Stimulated activated effector memory CD8-positive, alpha-beta T cell treated with anti-CD3 and anti-CD28 coated beads, Interleukin-12 subunit alpha, Interleukin-12 subunit beta, amount 100 ng/mL, for 72 hours (primary cell): ENCODE measurements around the gene FANCC.
"Not testable (repeated sequence)": the region's sequence is repeated elsewhere in the genome, so short reads cannot be mapped to it uniquely, and the experiment has no call there.

Experiments used
- ATAC-seq: fragments of 150-1000 bp; cut with Tn5 transposase; 2 replicates; pipeline ENCODE4 v1.10.0; 2021
- DNase-seq, 2 donors: peaks; one replicate each; pipeline ENCODE4 v3.0.0; 2021 to 2022; ENCODE audit warnings: low spot score in 2 of 2
- H3K27ac Mint-ChIP-seq: one replicate; pipeline ENCODE4 v1.8.0; 2022; ENCODE audit warnings: mild to moderate bottlenecking, mixed read lengths
- H3K36me3 Mint-ChIP-seq: one replicate; pipeline ENCODE4 v1.8.0; 2022; ENCODE audit warnings: mild to moderate bottlenecking, mixed read lengths
- H3K4me1 Mint-ChIP-seq: one replicate; pipeline ENCODE4 v1.8.0; 2022; ENCODE audit warnings: mixed read lengths
- H3K4me3 Mint-ChIP-seq: one replicate; pipeline ENCODE4 v1.8.0; 2022; ENCODE audit warnings: mild to moderate bottlenecking, mixed read lengths
- H3K9me3 Mint-ChIP-seq: one replicate; pipeline ENCODE4 v1.8.0; 2022; ENCODE audit warnings: mixed read lengths

The FANCC gene

GRCh38 chr9:95341293-95341962, 23.9 kb upstream of the FANCC start:
- DNase-seq (no peak), ATAC-seq (no peak)
- H3K4me3 Mint-ChIP-seq: no peak overlapping the region

GRCh38 chr9:95338243-95338642, 20.7 kb upstream of the FANCC start:
- Mint-ChIP-seq H3K4me1 (peaks cover 2% of the 10 kb centered on the region), H3K27ac (no peak overlapping the region), H3K9me3 (no peaks in the 10 kb centered on the region), H3K4me3 (no peak overlapping the region), H3K36me3 (no peaks in the 10 kb centered on the region)
- ATAC-seq: no peak
- no peak for DNase-seq

More at GRCh38 chr9:95341293-95341962, 23.9 kb upstream of the FANCC start:
- H3K36me3 Mint-ChIP-seq: no peaks in the 10 kb centered on the region
- no peak overlapping the region for H3K27ac Mint-ChIP-seq
- peaks cover 10% of the 10 kb centered on the region for H3K4me1 Mint-ChIP-seq
- H3K9me3 Mint-ChIP-seq: no peaks in the 10 kb centered on the region

- no peaks in the 10 kb centered on the region for H3K36me3 Mint-ChIP-seq
- H3K27ac Mint-ChIP-seq: no peak overlapping the region
Observed at GRCh38 chr9:95336281-95336680, 18.8 kb upstream of the FANCC start.

GRCh38 chr9:95333426-95333825, 15.9 kb upstream of the FANCC start:
- Mint-ChIP-seq H3K4me1 (no peaks in the 10 kb centered on the region), H3K4me3 (no peak overlapping the region), H3K9me3 (no peaks in the 10 kb centered on the region), H3K36me3 (no peaks in the 10 kb centered on the region), H3K27ac (no peak overlapping the region)
- ATAC-seq (no peak), DNase-seq (no peak)

More at GRCh38 chr9:95336281-95336680, 18.8 kb upstream of the FANCC start:
- H3K4me1 Mint-ChIP-seq: no peaks in the 10 kb centered on the region
- ATAC-seq (peak; percentile 65), DNase-seq (no peak)
- H3K4me3 Mint-ChIP-seq: no peak overlapping the region
- no peaks in the 10 kb centered on the region for H3K9me3 Mint-ChIP-seq

GRCh38 chr9:95332860-95333259, 15.4 kb upstream of the FANCC start:
- DNase-seq (no peak), ATAC-seq (no peak)
- Mint-ChIP-seq H3K9me3 (no peaks in the 10 kb centered on the region), H3K4me3 (no peak overlapping the region), H3K36me3 (no peaks in the 10 kb centered on the region), H3K27ac (no peak overlapping the region), H3K4me1 (no peaks in the 10 kb centered on the region)

- DNase-seq: no peak
- Mint-ChIP-seq H3K27ac (peak overlapping the region; percentile 56), H3K4me3 (no peak overlapping the region), H3K9me3 (peaks cover 2% of the 10 kb centered on the region), H3K4me1 (no peaks in the 10 kb centered on the region), H3K36me3 (no peaks in the 10 kb centered on the region)
- ATAC-seq: no peak
Observed at GRCh38 chr9:95330720-95331404, 13.4 kb upstream of the FANCC start.

GRCh38 chr9:95329061-95329460, 11.6 kb upstream of the FANCC start:
- H3K36me3 Mint-ChIP-seq, DNase-seq, H3K4me3 Mint-ChIP-seq: not testable (repeated sequence)

GRCh38 chr9:95327239-95327865, 9.8 kb upstream of the FANCC start:
- Mint-ChIP-seq H3K27ac (no peak overlapping the region), H3K4me3 (no peak overlapping the region), H3K36me3 (no peaks in the 10 kb centered on the region), H3K4me1 (no peaks in the 10 kb centered on the region), H3K9me3 (peaks cover 2% of the 10 kb centered on the region)
- ATAC-seq (no peak), DNase-seq (no peak)

More at GRCh38 chr9:95329061-95329460, 11.6 kb upstream of the FANCC start:
- H3K27ac Mint-ChIP-seq, H3K9me3 Mint-ChIP-seq, ATAC-seq, H3K4me1 Mint-ChIP-seq: not testable (repeated sequence)

- ATAC-seq: no peak
- peaks cover 2% of the 10 kb centered on the region for H3K9me3 Mint-ChIP-seq
- DNase-seq: no peak
- H3K27ac Mint-ChIP-seq: no peak overlapping the region
- H3K36me3 Mint-ChIP-seq: no peaks in the 10 kb centered on the region
- H3K4me3 Mint-ChIP-seq: no peak overlapping the region
- no peaks in the 10 kb centered on the region for H3K4me1 Mint-ChIP-seq
Observed at GRCh38 chr9:95325221-95325620, 7.7 kb upstream of the FANCC start.

GRCh38 chr9:95317893-95318211, 343 bp upstream of the FANCC start:
- Mint-ChIP-seq H3K36me3 (peaks cover 7% of the 10 kb centered on the region), H3K4me1 (peaks cover 10% of the 10 kb centered on the region), H3K9me3 (no peaks in the 10 kb centered on the region), H3K4me3 (peak overlapping the region; percentile 87), H3K27ac (peak overlapping the region; percentile 95)
- DNase-seq: no peak
- no peak for ATAC-seq

GRCh38 chr9:95316794-95317118, 753 bp downstream of the FANCC start:
- Mint-ChIP-seq H3K4me3 (peak overlapping the region; percentile 87), H3K36me3 (peaks cover 7% of the 10 kb centered on the region), H3K9me3 (no peaks in the 10 kb centered on the region), H3K27ac (peak overlapping the region; percentile 95), H3K4me1 (peaks cover 10% of the 10 kb centered on the region)
- DNase-seq (no peak), ATAC-seq (peak; percentile 72)

GRCh38 chr9:95316274-95316673, 1.2 kb downstream of the FANCC start:
- Mint-ChIP-seq H3K9me3 (no peaks in the 10 kb centered on the region), H3K4me3 (peak overlapping the region; percentile 87), H3K36me3 (peaks cover 7% of the 10 kb centered on the region), H3K27ac (peak overlapping the region; percentile 95), H3K4me1 (peaks cover 10% of the 10 kb centered on the region)
- ATAC-seq (no peak), DNase-seq (no peak)

- H3K4me3 Mint-ChIP-seq: no peak overlapping the region
- H3K36me3 Mint-ChIP-seq: peaks cover 7% of the 10 kb centered on the region
- ATAC-seq: no peak
- no peaks in the 10 kb centered on the region for H3K9me3 Mint-ChIP-seq
- DNase-seq: no peak
- H3K27ac Mint-ChIP-seq: no peak overlapping the region
- H3K4me1 Mint-ChIP-seq: peaks cover 10% of the 10 kb centered on the region
Observed at GRCh38 chr9:95315108-95315746, 2.3 kb downstream of the FANCC start.

- no peak for DNase-seq
Observed at GRCh38 chr9:95313010-95313498, 4.5 kb downstream of the FANCC start.

GRCh38 chr9:95311961-95312360, 5.5 kb downstream of the FANCC start:
- no peak overlapping the region for H3K4me3 Mint-ChIP-seq

More at GRCh38 chr9:95313010-95313498, 4.5 kb downstream of the FANCC start:
- Mint-ChIP-seq H3K4me1 (peaks cover 10% of the 10 kb centered on the region), H3K36me3 (peaks cover 7% of the 10 kb centered on the region), H3K4me3 (no peak overlapping the region), H3K9me3 (no peaks in the 10 kb centered on the region), H3K27ac (no peak overlapping the region)
- no peak for ATAC-seq

More at GRCh38 chr9:95311961-95312360, 5.5 kb downstream of the FANCC start:
- no peak overlapping the region for H3K27ac Mint-ChIP-seq
- no peak for ATAC-seq
- peaks cover 10% of the 10 kb centered on the region for H3K4me1 Mint-ChIP-seq
- no peak for DNase-seq
- no peaks in the 10 kb centered on the region for H3K36me3 Mint-ChIP-seq
- no peaks in the 10 kb centered on the region for H3K9me3 Mint-ChIP-seq
